Naive thymus-derived CD8-positive, alpha-beta T cell (primary cell): ENCODE data around the gene NSUN4. TPM values are rescaled to one million over a fixed set of nuclear protein-coding genes. Genes with fewer than 3 reads are reported as not detected.
A peak's percentile ranks its signal among the peaks of the same experiment; 100 is the strongest.

Experiments used
- ATAC-seq, 2 donors: fragments of 150-1000 bp; cut with Tn5 transposase in 1 of 2; sonication (Bioruptor Pico), chemical (Tn5 transposase) in 1 of 2; 1 replicate in 1 of 2; 2 replicates in 1 of 2; pipeline ENCODE4 v1.10.0; 2021; ENCODE audit warnings: mild to moderate bottlenecking in 2 of 2, moderate library complexity in 2 of 2
- POLR2A ChIA-PET: fragments of 350-600 bp; sonication (Branson Sonifier 250); formaldehyde crosslinking; loops from one replicate; lab custom pipeline; 2021; ENCODE audit warnings: antibody characterized with exemption; lab: Charles Lee
- DNase-seq, 10 donors: peaks; one replicate each; pipeline versions ENCODE4 v3.0.0 to v3.0.0-alpha.2; 2020 to 2022
- H3K27ac Mint-ChIP-seq, 10 donors: one replicate each; pipeline ENCODE4 v1.8.0; 2020 to 2022; ENCODE audit warnings: mild to moderate bottlenecking in 10 of 10, mixed read lengths in 10 of 10, moderate library complexity in 4 of 10, inconsistent platforms in 1 of 10
- H3K27me3 Mint-ChIP-seq, 5 donors: one replicate each; pipeline ENCODE4 v1.8.0; 2021 to 2022; ENCODE audit warnings: mixed read lengths in 5 of 5
- H3K36me3 Mint-ChIP-seq, 3 donors: one replicate each; pipeline ENCODE4 v1.8.0; 2020 to 2022; ENCODE audit warnings: mixed read lengths in 3 of 3, mild to moderate bottlenecking in 2 of 3, inconsistent platforms in 1 of 3
- H3K4me1 Mint-ChIP-seq, 4 donors: one replicate each; pipeline ENCODE4 v1.8.0; 2021 to 2022; ENCODE audit warnings: mixed read lengths in 4 of 4
- H3K4me3 Mint-ChIP-seq, 10 donors: one replicate each; pipeline ENCODE4 v1.8.0; 2020 to 2022; ENCODE audit warnings: mild to moderate bottlenecking in 10 of 10, mixed read lengths in 10 of 10, moderate library complexity in 6 of 10, inconsistent platforms in 1 of 10
- H3K9me3 Mint-ChIP-seq, 9 donors: one replicate each; pipeline ENCODE4 v1.8.0; 2020 to 2022; ENCODE audit warnings: mixed read lengths in 9 of 9, mild to moderate bottlenecking in 3 of 9, inconsistent platforms in 1 of 9, moderate library complexity in 1 of 9
- polyA plus RNA-seq, 3 donors: library from polyadenylated mRNA; unstranded; fragments of 300-500 nt; fragmentation: Illumina TruSeq; gene quantifications; one replicate each; pipeline ENCODE4 v1.2.3, GENCODE V29; 2021
- total RNA-seq, 8 experiments: library from RNA in 2 of 8; stranded (reverse) in 2 of 8; gene quantifications; one replicate each; pipeline ENCODE4 v1.2.3 and lab custom pipeline; 2021 to 2026

NSUN4 gene
- total RNA-seq (10 to 100 TPM; 21.7 to 29.7 TPM), polyA plus RNA-seq (10 to 100 TPM; 10.3 to 14.0 (median 12.3) TPM), total RNA-seq (lab: John Stamatoyannopoulos, UW) (25.1 to 70.0 (median 30.0) reads per million in 6 experiments)

DNA sequence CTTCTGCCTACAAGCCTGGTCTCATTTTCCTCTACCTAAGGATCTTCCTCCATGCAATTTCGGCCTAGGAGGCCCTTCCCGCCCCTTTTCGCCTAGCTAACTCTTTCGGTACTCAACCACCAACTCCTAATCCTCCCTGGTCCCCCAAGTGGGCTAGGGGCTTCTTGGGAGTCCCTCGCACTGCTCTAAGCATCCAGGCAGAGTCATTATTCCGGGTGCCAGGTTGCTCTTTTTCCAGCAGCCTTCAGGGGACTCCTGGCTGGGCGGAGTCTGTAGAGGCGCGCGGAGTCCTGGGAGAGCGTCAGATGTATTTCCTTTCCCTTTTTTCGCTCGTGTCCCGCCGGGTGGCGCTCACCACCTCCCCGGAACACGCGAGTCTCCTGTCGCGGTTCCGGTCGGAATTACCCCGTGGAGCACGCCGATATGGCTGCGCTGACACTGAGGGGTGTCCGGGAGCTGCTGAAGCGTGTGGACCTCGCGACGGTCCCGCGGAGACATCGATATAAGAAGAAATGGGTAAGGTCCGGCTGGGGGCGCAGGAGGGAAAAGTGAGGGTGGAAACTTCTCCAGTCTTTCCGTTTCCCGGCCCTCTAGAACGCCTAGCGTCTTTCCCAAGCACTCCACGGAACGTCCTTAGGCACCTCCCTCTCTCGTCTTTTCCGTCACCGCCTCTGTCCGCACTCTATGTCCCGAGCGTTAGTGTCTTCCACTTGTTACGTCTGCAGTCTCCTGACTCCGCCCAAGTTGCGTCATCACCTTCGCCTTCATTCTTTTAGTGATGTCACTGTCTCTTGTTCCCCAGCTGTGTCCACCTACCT lies at the start of gene NSUN4:
Gene NSUN4 (plus strand): TSS at position 404 of the 818 bp plus-strand sequence. CDS start 20 bp downstream, at position 424.
- Mint-ChIP-seq H3K27ac (peak within 1 kb of the TSS; percentile 95 to 100 (median 100)), H3K36me3 (peaks cover 0 to 16% (median 3%) of the 10 kb centered on the region in 3 donors), H3K4me1 (peaks cover 31 to 59% (median 50%) of the 10 kb centered on the region in 4 donors), H3K27me3 (no peaks in the 10 kb centered on the region), H3K9me3 (peaks cover 0 to 2% (median 0%) of the 10 kb centered on the region in 9 donors), H3K4me3 (peak within 1 kb of the TSS; percentile 97 to 100 (median 100))
- POLR2A ChIA-PET = interaction anchor here (0.7 to 2.0 kb wide), 4 partner anchors 12 to 94 kb away, joined by 3 to 30 read pairs (median 8); partner anchors contain the start of genes LRRC41, RAD54L and UQCRH
- ATAC-seq = peak; percentile 87 to 88
- DNase-seq = peak; percentile 68 to 89 (median 84)

DNA sequence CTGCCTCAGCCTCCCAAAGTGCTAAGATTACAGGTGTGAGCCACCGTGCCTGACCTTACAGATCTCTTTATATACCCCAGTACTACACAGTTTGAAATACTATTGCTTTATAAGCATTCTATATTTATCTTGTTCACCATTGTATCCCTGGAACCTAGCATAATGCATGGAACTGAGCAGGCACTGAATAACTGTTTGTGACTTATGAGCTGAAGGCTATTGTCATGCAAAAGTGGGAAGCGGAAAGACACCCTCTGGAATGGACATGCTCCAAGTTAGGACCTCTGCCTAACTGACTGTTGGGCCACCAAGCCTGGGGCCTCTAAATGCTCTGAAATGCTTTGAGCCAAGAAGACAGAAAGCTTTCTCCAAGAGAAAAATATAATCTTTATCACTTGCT lies 45.3 kb upstream of the NSUN4 start:
- Mint-ChIP-seq H3K4me1 (peaks cover 3 to 9% (median 6%) of the 10 kb centered on the region in 4 donors), H3K36me3 (peaks cover 0 to 52% (median 15%) of the 10 kb centered on the region in 3 donors), H3K9me3 (no peaks in the 10 kb centered on the region), H3K27me3 (no peaks in the 10 kb centered on the region), H3K4me3 (no peak overlapping the region), H3K27ac (no peak overlapping the region)
- ATAC-seq = no peak
- POLR2A ChIA-PET = no interaction called here
- DNase-seq = no peak

DNA sequence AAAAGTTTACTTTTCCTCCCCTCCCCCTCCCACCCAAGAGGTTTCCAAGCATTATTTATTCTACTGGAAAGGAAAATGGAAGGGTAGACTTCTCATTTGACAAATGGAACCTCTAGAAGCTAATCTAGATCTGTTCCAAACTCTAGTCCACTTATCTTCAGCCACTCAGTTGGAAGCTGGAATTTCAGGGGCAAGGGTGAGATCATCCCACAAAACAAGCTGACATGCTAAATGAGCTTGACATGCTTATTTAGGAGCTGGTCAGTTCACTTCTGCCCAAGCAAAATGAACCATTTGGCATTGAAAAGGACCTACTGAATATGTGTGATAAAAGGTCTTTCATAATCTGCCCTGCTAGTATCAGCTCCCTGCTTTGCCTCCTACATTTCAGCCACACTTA lies 42.2 kb upstream of the NSUN4 start:
- Mint-ChIP-seq H3K27me3 (no peaks in the 10 kb centered on the region), H3K36me3 (peaks cover 0 to 44% (median 17%) of the 10 kb centered on the region in 3 donors), H3K27ac (peak overlapping the region in 1 of 10 donors; percentile 3), H3K4me3 (no peak overlapping the region), H3K4me1 (peaks cover 22 to 33% (median 24%) of the 10 kb centered on the region in 4 donors), H3K9me3 (no peaks in the 10 kb centered on the region)
- DNase-seq = no peak
- ATAC-seq = no peak
- POLR2A ChIA-PET = no interaction called here

DNA sequence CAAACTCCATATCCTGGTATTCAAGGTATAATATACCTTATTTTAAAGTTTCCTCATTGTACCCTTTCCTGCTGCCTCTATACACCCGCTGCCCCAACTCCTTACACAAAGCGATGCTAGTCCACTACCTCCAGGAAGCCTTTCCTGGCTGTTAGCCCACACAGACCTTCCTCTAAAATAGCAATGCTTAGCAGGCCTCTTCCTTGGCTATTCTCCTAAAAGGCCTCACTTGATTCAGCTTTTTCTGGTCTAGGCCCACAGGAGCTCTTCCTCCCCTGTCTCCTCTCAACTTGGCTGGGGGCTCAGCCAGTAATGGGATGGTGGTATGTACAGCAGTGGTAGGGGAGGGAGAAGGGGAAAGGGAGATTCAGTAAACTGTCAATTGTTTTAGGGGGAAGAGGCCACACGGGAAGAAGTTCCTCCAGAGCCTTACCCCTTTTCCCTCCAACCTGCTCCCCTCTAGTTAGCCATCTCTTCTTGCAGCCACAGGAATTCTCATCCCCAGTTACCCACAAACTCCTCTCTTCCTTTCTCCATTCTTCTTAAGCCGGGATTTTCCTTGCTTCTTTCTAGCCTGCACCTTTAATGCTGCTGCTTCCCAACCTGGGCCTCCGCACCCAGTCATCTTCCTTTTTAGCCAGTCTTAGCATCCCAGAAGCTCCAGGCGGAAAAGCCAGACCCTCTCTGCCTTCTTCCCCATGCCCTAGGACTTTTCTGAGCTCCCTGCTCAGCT lies 39.8 kb upstream of the NSUN4 start:
- no peak for ATAC-seq
- Mint-ChIP-seq H3K36me3 (peaks cover 0 to 27% (median 11%) of the 10 kb centered on the region in 3 donors), H3K27ac (peak overlapping the region; percentile 0 to 99 (median 97)), H3K9me3 (no peaks in the 10 kb centered on the region), H3K4me1 (peaks cover 25 to 46% (median 39%) of the 10 kb centered on the region in 4 donors), H3K4me3 (peak overlapping the region; percentile 91 to 100 (median 97)), H3K27me3 (no peaks in the 10 kb centered on the region)
- POLR2A ChIA-PET = no interaction called here
- DNase-seq = no peak

DNA sequence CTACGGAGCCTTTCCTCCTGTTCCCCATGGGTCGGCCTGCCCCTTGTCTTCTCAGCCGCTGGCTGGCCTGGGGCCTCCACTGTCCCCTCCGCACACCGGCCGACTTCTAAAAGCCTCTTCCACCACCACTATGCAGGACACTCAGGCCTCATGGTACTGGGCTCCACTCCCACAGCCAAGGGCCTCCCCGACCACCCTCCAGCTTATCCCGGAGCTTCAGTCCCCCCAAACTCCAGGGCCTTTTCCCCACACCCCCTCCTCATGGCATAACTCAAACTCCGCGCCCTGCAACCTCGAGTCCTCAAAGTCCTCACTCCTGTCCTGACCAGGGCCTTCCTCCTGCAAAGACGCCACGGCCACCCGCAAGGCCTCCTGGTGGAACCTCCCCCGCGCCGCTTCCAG lies 39.2 kb upstream of the NSUN4 start:
- DNase-seq = peak in 1 of 10 donors; percentile 66
- POLR2A ChIA-PET = no interaction called here

DNA sequence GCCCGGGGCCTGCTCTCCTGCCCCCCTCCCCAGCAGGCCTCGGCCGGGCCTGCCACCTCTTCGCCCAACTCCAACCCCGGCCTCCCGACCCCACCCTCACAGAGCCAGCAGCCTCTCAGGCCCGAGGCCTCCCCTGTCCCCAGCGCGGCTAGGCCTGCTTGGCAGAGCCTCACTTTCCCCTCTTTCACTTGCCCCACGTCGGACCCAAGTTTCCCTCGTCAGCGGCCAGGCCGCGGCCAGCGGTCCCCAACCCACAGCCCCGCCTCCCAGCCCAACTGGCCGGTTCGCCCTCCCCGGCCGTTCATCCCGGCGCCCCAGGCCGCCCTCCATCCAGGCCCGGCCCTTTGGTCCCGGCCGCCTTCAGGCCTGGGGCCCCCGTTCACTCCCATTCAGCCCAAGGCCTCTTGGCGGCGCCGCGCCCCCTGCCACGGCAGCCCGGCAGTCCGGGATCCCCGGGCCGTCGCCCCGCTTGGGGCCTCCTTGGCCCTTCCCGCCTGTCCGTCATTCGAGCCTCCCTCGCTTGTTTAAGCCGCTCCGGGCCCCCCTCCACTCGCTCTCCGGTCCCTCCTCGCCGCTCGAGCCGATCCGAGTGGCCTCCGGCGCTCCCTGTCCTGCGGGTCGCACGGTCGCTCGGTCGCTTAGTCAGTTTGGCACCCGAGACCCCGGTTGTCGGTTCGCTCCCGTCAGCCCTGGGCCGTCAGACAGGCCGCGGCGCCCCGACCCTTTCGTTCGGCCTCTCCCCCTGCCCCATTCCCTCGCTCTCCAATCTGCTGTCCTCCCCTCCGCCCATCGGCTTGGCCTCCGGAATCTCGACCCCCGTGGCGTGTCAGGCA lies 38.6 kb upstream of the NSUN4 start:
- peak overlapping the region; percentile 91 to 100 (median 97) for H3K4me3 Mint-ChIP-seq
- no peaks in the 10 kb centered on the region for H3K9me3 Mint-ChIP-seq
- H3K4me1 Mint-ChIP-seq = peaks cover 26 to 56% (median 45%) of the 10 kb centered on the region in 4 donors
- H3K27me3 Mint-ChIP-seq = no peaks in the 10 kb centered on the region
- peak overlapping the region; percentile 84 to 99 (median 98) for H3K27ac Mint-ChIP-seq
- peaks cover 0 to 18% (median 5%) of the 10 kb centered on the region in 3 donors for H3K36me3 Mint-ChIP-seq
- ATAC-seq (peak; percentile 25 to 33), DNase-seq (peak; percentile 27 to 76 (median 48))
- POLR2A ChIA-PET = interaction anchor here (1.0 to 2.3 kb wide), 3 partner anchors 38 to 57 kb away, joined by 5 to 30 read pairs (median 29); partner anchors contain the start of genes NSUN4 and RAD54L

More for the DNA sequence above, 39.2 kb upstream of the NSUN4 start:
- ATAC-seq = no peak
- Mint-ChIP-seq H3K9me3 (no peaks in the 10 kb centered on the region), H3K27ac (peak overlapping the region; percentile 59 to 99 (median 97)), H3K27me3 (no peaks in the 10 kb centered on the region), H3K4me3 (peak overlapping the region; percentile 91 to 100 (median 97)), H3K36me3 (peaks cover 0 to 25% (median 9%) of the 10 kb centered on the region in 3 donors), H3K4me1 (peaks cover 26 to 50% (median 42%) of the 10 kb centered on the region in 4 donors)

DNA sequence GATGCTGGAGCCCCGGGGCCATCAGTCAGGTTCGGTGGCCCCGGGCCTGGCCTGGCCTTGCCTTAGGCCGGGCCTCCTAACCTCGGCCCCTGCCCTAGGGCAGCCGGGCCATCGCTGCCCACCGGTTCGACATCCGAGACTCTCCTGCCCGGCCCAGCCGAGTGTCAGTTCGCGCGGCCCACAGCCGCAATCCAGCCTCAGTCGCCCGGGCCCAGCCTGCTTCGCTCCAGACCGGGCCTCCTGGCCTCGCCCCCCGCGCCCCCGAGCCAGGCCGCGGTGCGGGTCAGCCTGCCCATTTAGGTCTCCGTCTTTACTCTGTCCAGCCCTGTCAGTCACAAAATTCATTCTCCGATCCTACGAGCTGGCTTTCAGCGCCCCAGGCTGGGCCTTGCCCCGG lies 38.0 kb upstream of the NSUN4 start:
- peak overlapping the region; percentile 84 to 99 (median 98) for H3K27ac Mint-ChIP-seq
- POLR2A ChIA-PET = interaction anchor here (0.9 to 2.3 kb wide), 12 partner anchors 9 to 104 kb away, joined by 3 to 30 read pairs (median 5); partner anchors contain the start of genes NSUN4, POMGNT1 and RAD54L
- H3K36me3 Mint-ChIP-seq = peaks cover 0 to 18% (median 5%) of the 10 kb centered on the region in 3 donors
- ATAC-seq (peak; percentile 14 to 24), DNase-seq (peak in 4 of 10 donors; percentile 5 to 51 (median 17))
- peaks cover 26 to 61% (median 51%) of the 10 kb centered on the region in 4 donors for H3K4me1 Mint-ChIP-seq
- no peaks in the 10 kb centered on the region for H3K9me3 Mint-ChIP-seq
- no peaks in the 10 kb centered on the region for H3K27me3 Mint-ChIP-seq
- peak overlapping the region; percentile 91 to 100 (median 97) for H3K4me3 Mint-ChIP-seq

DNA sequence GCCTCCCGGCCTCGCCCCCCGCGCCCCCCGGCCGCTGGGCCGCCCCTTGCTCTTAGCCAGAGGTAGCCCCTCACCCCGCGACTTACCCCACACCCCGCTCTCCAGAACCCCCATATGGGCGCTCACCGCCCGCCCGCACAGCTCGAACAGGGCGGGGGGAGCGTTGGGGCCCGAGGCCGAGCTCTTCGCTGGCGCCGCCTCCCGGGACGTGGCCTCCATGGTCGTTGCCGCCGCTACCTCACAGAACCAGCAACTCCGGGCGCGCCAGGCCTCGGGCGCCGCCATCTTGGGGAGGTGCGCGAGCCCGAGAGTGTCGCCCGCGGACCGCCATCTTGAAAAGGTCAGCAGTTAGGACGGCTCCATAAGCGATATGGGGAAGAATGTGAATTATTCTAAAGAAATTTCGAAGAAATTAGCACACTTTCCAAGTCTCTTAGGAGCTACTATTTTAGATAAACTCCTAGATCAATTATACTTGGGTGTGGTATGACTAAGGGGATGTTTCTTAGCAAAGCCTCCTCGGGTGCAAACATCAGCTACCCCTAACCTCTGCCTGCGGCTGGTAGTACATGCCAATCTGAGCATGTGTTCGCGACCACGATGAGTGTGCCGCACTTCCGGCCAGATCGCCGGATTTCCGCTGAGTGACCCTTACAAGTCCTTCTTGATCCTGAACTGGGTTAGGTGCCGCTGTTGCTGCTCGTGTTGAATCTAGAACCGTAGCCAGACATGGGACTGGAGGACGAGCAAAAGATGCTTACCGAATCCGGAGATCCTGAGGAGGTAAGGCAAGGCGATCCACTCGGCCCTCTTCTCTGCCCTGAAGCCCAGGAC lies 37.4 kb upstream of the NSUN4 start, which contains the start of the genes LRRC41 and UQCRH:
Gene LRRC41 (minus strand): TSS at position 579 of the 834 bp plus-strand sequence. CDS start 294 bp downstream, at position 285.
Gene UQCRH (plus strand): TSS at position 661 of the 834 bp plus-strand sequence. CDS start 69 bp downstream, at position 730.
- peak; percentile 86 to 88 for ATAC-seq
- peak; percentile 85 to 98 (median 92) for DNase-seq
- H3K27me3 Mint-ChIP-seq = no peaks in the 10 kb centered on the region
- POLR2A ChIA-PET = interaction anchor here (0.6 to 2.3 kb wide), 15 partner anchors 10 to 137 kb away, joined by 3 to 30 read pairs (median 4); partner anchors contain the start of genes NSUN4, POMGNT1 and RAD54L
- H3K9me3 Mint-ChIP-seq = no peaks in the 10 kb centered on the region
- H3K4me1 Mint-ChIP-seq = peaks cover 26 to 67% (median 57%) of the 10 kb centered on the region in 4 donors
- H3K27ac Mint-ChIP-seq = peak within 1 kb of the TSS; percentile 96 to 99 (median 98)
- peak within 1 kb of the TSS; percentile 91 to 100 (median 97) for H3K4me3 Mint-ChIP-seq
- peaks cover 0 to 19% (median 2%) of the 10 kb centered on the region in 3 donors for H3K36me3 Mint-ChIP-seq

DNA sequence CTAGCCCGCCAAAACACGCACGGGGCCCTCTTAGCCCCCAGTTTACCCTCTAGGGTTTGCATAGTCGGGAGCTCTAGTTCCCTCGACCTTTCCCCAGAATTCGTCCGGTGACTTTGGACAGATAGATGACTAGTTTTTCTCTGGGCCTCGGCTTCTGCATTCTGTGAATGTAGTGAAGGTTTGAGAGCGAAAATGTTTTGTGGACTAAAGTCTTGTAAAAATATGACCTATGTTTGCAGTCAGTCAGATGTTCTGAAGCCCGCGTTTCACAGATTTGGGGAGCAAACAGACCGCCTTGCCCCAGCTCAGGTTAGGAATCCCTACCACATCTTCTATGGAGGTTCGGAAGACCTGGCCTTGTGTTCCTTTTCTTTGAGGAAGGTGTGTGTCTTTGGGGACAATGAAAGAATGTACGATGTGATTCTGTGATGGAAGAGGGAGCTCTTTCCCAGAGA lies 36.7 kb upstream of the NSUN4 start:
- ATAC-seq (no peak), DNase-seq (no peak)
- Mint-ChIP-seq H3K27me3 (no peaks in the 10 kb centered on the region), H3K9me3 (no peaks in the 10 kb centered on the region), H3K36me3 (peaks cover 0 to 25% (median 2%) of the 10 kb centered on the region in 3 donors), H3K4me1 (peaks cover 27 to 71% (median 63%) of the 10 kb centered on the region in 4 donors), H3K4me3 (peak overlapping the region; percentile 91 to 100 (median 97)), H3K27ac (peak overlapping the region; percentile 96 to 99 (median 98))
- POLR2A ChIA-PET = interaction anchor here (0.9 to 2.3 kb wide), 8 partner anchors 10 to 105 kb away, joined by 3 to 30 read pairs (median 5); partner anchors contain the start of genes NSUN4, POMGNT1 and RAD54L

DNA sequence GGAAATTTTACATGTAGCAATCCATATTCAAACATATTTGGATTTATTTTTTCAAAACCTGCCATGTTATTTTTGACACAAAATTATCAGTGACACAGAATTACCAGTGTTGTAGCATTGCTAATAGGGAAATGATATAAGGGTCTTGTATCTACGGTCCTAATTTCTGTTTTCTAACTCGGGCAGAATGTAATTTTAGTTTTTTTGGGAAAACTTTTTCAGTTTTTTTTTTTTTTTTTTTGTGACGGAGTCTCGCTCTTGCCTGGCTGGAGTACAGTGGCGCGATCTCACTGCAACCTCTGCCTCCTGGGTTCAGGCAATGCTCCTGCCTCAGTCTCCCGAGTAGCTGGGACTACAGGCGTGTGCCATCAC lies 34.5 kb upstream of the NSUN4 start:
- Mint-ChIP-seq H3K4me3 (peak overlapping the region in 9 of 10 donors; percentile 6 to 68 (median 42)), H3K9me3 (no peaks in the 10 kb centered on the region), H3K36me3 (peaks cover 0 to 41% (median 8%) of the 10 kb centered on the region in 3 donors), H3K27me3 (no peaks in the 10 kb centered on the region), H3K27ac (peak overlapping the region in 1 of 10 donors; percentile 47), H3K4me1 (peaks cover 18 to 58% (median 52%) of the 10 kb centered on the region in 4 donors)
- POLR2A ChIA-PET = no interaction called here
- ATAC-seq = no peak
- DNase-seq = no peak
